GM12878 (cell line): ENCODE measurements around the gene CCR5. TPM values are rescaled to one million over a fixed set of nuclear protein-coding genes. Genes with fewer than 3 reads are reported as not detected.

ENCODE experiments used
- ATAC-seq: fragments of 200-7000 bp; cut with Tn5 transposase; 3 replicates; pipeline ENCODE4 v1.9.1; 2020; ENCODE audit warnings: mild to moderate bottlenecking, moderate library complexity
- BruUV-seq: library from RNA; stranded (reverse); fragments of 400-500 nt; replicated peaks from 2 replicates; lab custom pipeline; 2021; lab: Mats Ljungman, UMichigan
- CTCF ChIA-PET: fragments of 300-600 bp; sonication (Branson Sonifier 250); formaldehyde crosslinking; extraction: SDS; loops from one replicate; lab custom pipeline; 2021; ENCODE audit warnings: inconsistent platforms; lab: Yijun Ruan, JAX
- POLR2A ChIA-PET: fragments of 350-600 bp; formaldehyde crosslinking; extraction: SDS; loops from one replicate; lab custom pipeline; 2021; ENCODE audit warnings: inconsistent platforms; lab: Charles Lee
- RAD21 ChIA-PET: fragments of 300-600 bp; sonication (Branson Sonifier 250); formaldehyde crosslinking; loops from one replicate; lab custom pipeline; 2023; ENCODE audit warnings: antibody characterized with exemption; ENCODE audit not compliant: unreplicated experiment; lab: Charles Lee
- SMC1A ChIA-PET: fragments of 300-600 bp; sonication (Branson Sonifier 250); formaldehyde crosslinking; loops from one replicate; lab custom pipeline; 2023; ENCODE audit not compliant: unreplicated experiment, uncharacterized antibody; lab: Charles Lee
- DNase-seq: peaks from one replicate; pipeline ENCODE4 v3.0.0-alpha.2; 2011; ENCODE audit warnings: low read depth, low spot score
- FAIRE-seq: peaks from 3 replicates; lab custom pipeline; 2011; peaks lifted over from hg19 to GRCh38; lab: Jason Lieb, UNC
- H2AFZ ChIP-seq: 2 replicates; pipeline ENCODE4 v1.6.0; 2011; ENCODE audit warnings: low read depth, low read length, control low read depth; ENCODE audit not compliant: control insufficient read depth
- H3K27ac ChIP-seq: 2 replicates; pipeline ENCODE4 v1.5.1; 2011; ENCODE audit warnings: control low read depth; ENCODE audit not compliant: control insufficient read depth, insufficient read depth
- H3K27me3 ChIP-seq, 2 experiments: replicated peaks in 1 of 2; 2 replicates each; pipeline versions ENCODE4 v1.6.0 to v1.6.1; 2011; ENCODE audit warnings: low read length in 1 of 2; ENCODE audit not compliant: control insufficient read depth in 2 of 2, insufficient read depth in 2 of 2
- H3K36me3 ChIP-seq, 2 experiments: 2 replicates each; pipeline ENCODE4 v1.5.1; 2011; ENCODE audit warnings: low read length in 1 of 2; ENCODE audit not compliant: control insufficient read depth in 2 of 2, insufficient read depth in 2 of 2
- H3K4me1 ChIP-seq: 2 replicates; pipeline ENCODE4 v1.6.1; 2011; ENCODE audit warnings: mild to moderate bottlenecking, low read length, moderate library complexity, mixed read lengths; ENCODE audit not compliant: control insufficient read depth, insufficient read depth
- H3K4me2 ChIP-seq: 2 replicates; pipeline ENCODE4 v1.6.0; 2011; ENCODE audit warnings: control low read depth; ENCODE audit not compliant: control insufficient read depth, insufficient read depth
- H3K4me3 ChIP-seq: fragments of 200-600 bp; sonication (generic); 2 replicates; pipeline ENCODE4 v1.5.1; 2016
- H3K79me2 ChIP-seq: 2 replicates; pipeline ENCODE4 v1.6.0; 2011; ENCODE audit warnings: low read length; ENCODE audit not compliant: control insufficient read depth, insufficient read depth
- H3K9ac ChIP-seq: 2 replicates; pipeline ENCODE4 v1.8.0; 2011; ENCODE audit warnings: low read length, control low read depth, mixed read lengths; ENCODE audit not compliant: control insufficient read depth, insufficient read depth
- H3K9me3 ChIP-seq: replicated peaks from 3 replicates; pipeline ENCODE4 v1.5.1; 2011; ENCODE audit warnings: mild to moderate bottlenecking, low read length; ENCODE audit not compliant: control insufficient read depth, insufficient read depth
- H4K20me1 ChIP-seq: 2 replicates; pipeline ENCODE4 v1.6.0; 2011; ENCODE audit not compliant: control insufficient read depth, insufficient read depth
- CHD4 ChIP-seq: fragments of 200-600 bp; sonication (generic); IDR thresholded peaks from 2 replicates; pipeline ENCODE4 v1.6.1; 2016; ENCODE audit warnings: mild to moderate bottlenecking
- DPF2 ChIP-seq: fragments of 450-650 bp; IDR thresholded peaks from 2 replicates; pipeline ENCODE4 v1.6.1; 2017; ENCODE audit warnings: mild to moderate bottlenecking
- EP300 ChIP-seq, 2 experiments: fragments of 150-350 bp in 1 of 2; IDR thresholded peaks; 2 replicates each; pipeline ENCODE4 v1.6.1; 2011 to 2012; ENCODE audit warnings: low read depth in 2 of 2, low read length in 2 of 2, borderline replicate concordance in 1 of 2, improper control_type of control experiment in 1 of 2, inconsistent platforms in 1 of 2; ENCODE audit not compliant: control insufficient read depth in 1 of 2
- GATAD2B ChIP-seq: fragments of 450-650 bp; conservative IDR thresholded peaks from 2 replicates; pipeline ENCODE4 v1.6.1; 2017; ENCODE audit warnings: low read depth, mild to moderate bottlenecking, moderate library complexity
- HCFC1 ChIP-seq: fragments of 150-350 bp; IDR thresholded peaks from 2 replicates; pipeline ENCODE4 v1.6.1; 2014; ENCODE audit warnings: low read length
- MXI1 ChIP-seq: fragments of 150-350 bp; IDR thresholded peaks from 2 replicates; pipeline ENCODE4 v1.6.1; 2011; ENCODE audit warnings: low read depth, mild to moderate bottlenecking, inconsistent platforms, low read length, improper control_type of control experiment
- NFXL1 ChIP-seq: fragments of 450-650 bp; IDR thresholded peaks from 2 replicates; pipeline ENCODE4 v1.6.1; 2017; ENCODE audit warnings: antibody characterized with exemption, mild to moderate bottlenecking, borderline replicate concordance
- NR2C1 ChIP-seq: fragments of 450-650 bp; IDR thresholded peaks from 2 replicates; pipeline ENCODE4 v1.6.1; 2017; ENCODE audit warnings: antibody characterized with exemption, mild to moderate bottlenecking, moderate library complexity
- SIX5 ChIP-seq: IDR thresholded peaks from 2 replicates; pipeline ENCODE4 v1.6.1; 2011; ENCODE audit warnings: mild to moderate bottlenecking, low read depth, low read length, moderate library complexity; ENCODE audit not compliant: severe bottlenecking
- SPI1 ChIP-seq: IDR thresholded peaks from 2 replicates; pipeline ENCODE4 v1.6.1; 2011; ENCODE audit warnings: low read depth, mild to moderate bottlenecking, low read length, moderate library complexity, borderline replicate concordance; ENCODE audit not compliant: insufficient read depth
- SREBF1 ChIP-seq: IDR thresholded peaks from 2 replicates; pipeline ENCODE4 v1.6.1; 2012; ENCODE audit warnings: mild to moderate bottlenecking, low read length
- TBL1XR1 ChIP-seq: IDR thresholded peaks from 2 replicates; pipeline ENCODE4 v1.6.1; 2012; ENCODE audit warnings: low read depth, low read length, improper control_type of control experiment
- TCF12 ChIP-seq: IDR thresholded peaks from 2 replicates; pipeline ENCODE4 v1.6.1; 2011; ENCODE audit warnings: low read depth, mild to moderate bottlenecking, low read length
- TCF7 ChIP-seq: IDR thresholded peaks from 2 replicates; pipeline ENCODE4 v1.6.1; 2014; ENCODE audit warnings: antibody characterized with exemption, borderline replicate concordance
- ZBED1 ChIP-seq: IDR thresholded peaks from 2 replicates; pipeline ENCODE4 v1.6.1; 2016; ENCODE audit warnings: borderline replicate concordance
- ZNF274 ChIP-seq: IDR thresholded peaks from one replicate; pipeline ENCODE4 v1.8.0; 2011; ENCODE audit not compliant: insufficient read length, insufficient read depth
- WGBS: methylation state at CpG from one replicate; pipeline ENCODE4 v1.1.6; 2016; ENCODE audit warnings: low lambda C conversion rate; ENCODE audit not compliant: insufficient replicate concordance, insufficient coverage; ENCODE audit errors: missing lambda C conversion rate; 5-methylcytosine and 5-hydroxymethylcytosine counted together
- in situ Hi-C: fragments of 300-500 bp; cut with MboI; formaldehyde crosslinking; loops from 9 replicates; pipeline ENCODE4 v1.14.3; 2018; ENCODE audit warnings: mixed read lengths
- intact Hi-C: fragments of 100-400 bp; cut with micrococcal nuclease; formaldehyde crosslinking; loops from one replicate; pipeline ENCODE4 v1.14.2; 2022; ENCODE audit not compliant: unreplicated experiment
- polyA plus RNA-seq, 11 experiments: library from polyadenylated mRNA; depleted of rRNA in 4 of 11; unstranded in 6 of 11; stranded (reverse) in 5 of 11; fragments of >200 nt; fragmentation: Nextera tagmentation in 4 of 11; fragmentation: Illumina TruSeq in 1 of 11; extraction: Ambion mirVana in 4 of 11; extraction: Trizol in 1 of 11; gene quantifications; 1 replicate in 1 of 11; 2 replicates in 10 of 11; pipeline versions ENCODE4 v1.2.1 to v1.2.3, GENCODE V29; 2011 to 2016; ENCODE audit warnings: inconsistent platforms in 2 of 11, missing spikeins in 2 of 11, low read depth in 1 of 11
- total RNA-seq, 4 experiments: library from RNA; depleted of rRNA in 3 of 4; stranded (reverse); fragments of >200 nt in 3 of 4; fragmentation: Illumina TruSeq in 1 of 4; extraction: Trizol in 1 of 4; gene quantifications; 2 replicates each; pipeline versions ENCODE4 v1.2.1 to v1.2.3, GENCODE V29; 2013 to 2021
- TF ChIP-seq, protein P1 (sequence below): IDR thresholded peaks from 2 replicates; pipeline ENCODE4 v1.6.1; 2011; ENCODE audit warnings: low read depth, mild to moderate bottlenecking, low read length, moderate library complexity, borderline replicate concordance; ENCODE audit errors: extremely low read depth

Gene CCR5
- total and polyA plus RNA-seq, 10 of the 15 experiments (the other 5 are each of a cell fraction or from before 2014, with no cell fraction given) = 0.17 to 1.6 (median 0.82) TPM; not detected in 1

DNA sequence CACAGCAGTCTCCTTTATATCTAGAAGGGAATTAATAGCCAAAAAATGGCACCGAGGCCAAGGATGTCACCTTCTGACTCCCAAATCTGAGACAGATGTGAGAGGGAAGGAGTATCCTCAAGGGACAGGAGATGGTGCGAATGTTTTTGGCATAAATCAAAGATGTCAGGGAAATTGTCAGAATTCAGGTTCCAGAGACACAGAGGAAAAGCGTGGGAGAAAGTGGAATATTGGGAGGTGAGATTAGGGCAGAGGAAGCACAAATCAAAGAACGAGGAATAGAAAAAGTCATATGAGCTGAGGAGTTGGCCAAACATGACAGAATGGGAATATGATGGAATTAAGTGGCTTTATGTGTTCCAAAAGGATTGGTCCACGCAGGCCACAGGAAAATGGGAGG lies 30.1 kb downstream of the CCR5 start:
- Histone ChIP-seq H3K27me3 (no peaks in the 10 kb centered on the region), H3K4me2 (no peak overlapping the region), H3K36me3 (no peaks in the 10 kb centered on the region), H2AFZ (no peak overlapping the region), H3K79me2 (no peaks in the 10 kb centered on the region), H4K20me1 (no peaks in the 10 kb centered on the region), H3K4me3 (no peak overlapping the region), H3K27ac (no peak overlapping the region), H3K9me3 (no peaks in the 10 kb centered on the region; the same call in 1 of the 3 replicates), H3K9ac (no peak overlapping the region), H3K4me1 (peaks cover 9% of the 10 kb centered on the region)
- BruUV-seq = no TSS peak
- ChIA-PET SMC1A (interaction anchor here (0.6 to 1.2 kb wide), 2 partner anchors 20 to 84 kb away, joined by 3 read pairs; no protein-coding TSS in a partner anchor), POLR2A (no interaction called here), RAD21 (no interaction called here), CTCF (interaction anchor here (1.1 to 1.3 kb wide), 2 partner anchors 23 to 138 kb away, joined by 3 read pairs; no protein-coding TSS in a partner anchor)
- TF ChIP-seq HCFC1 = no peak
- TF ChIP-seq SPI1 = no peak
- TF ChIP-seq TBL1XR1 = no peak
- no peak for TF ChIP-seq TCF7
- TF ChIP-seq GATAD2B = no peak
- no peak for TF ChIP-seq MXI1
- TF ChIP-seq NR2C1 = no peak
- TF ChIP-seq CHD4 = no peak
- no peak for TF ChIP-seq SIX5
- no peak for TF ChIP-seq ZNF274
- TF ChIP-seq DPF2 = no peak
- TF ChIP-seq SREBF1 = no peak
- TF ChIP-seq ZBED1 = no peak
- no peak for TF ChIP-seq TCF12
- TF ChIP-seq EP300 (IDR thresholded peaks at IDR 0.05; ENCODE audit: borderline replicate concordance in 1 of 2, control insufficient read depth in 1 of 2, low read depth in 2 of 2, low read length in 2 of 2) = no peak
- TF ChIP-seq, protein P1, sequence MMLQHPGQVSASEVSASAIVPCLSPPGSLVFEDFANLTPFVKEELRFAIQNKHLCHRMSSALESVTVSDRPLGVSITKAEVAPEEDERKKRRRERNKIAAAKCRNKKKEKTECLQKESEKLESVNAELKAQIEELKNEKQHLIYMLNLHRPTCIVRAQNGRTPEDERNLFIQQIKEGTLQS = no peak
- TF ChIP-seq NFXL1 = no peak
- FAIRE-seq = no peak
- intact Hi-C loops (no loop called here), in situ Hi-C loops (no loop called here)
- no peak for ATAC-seq
- 51% methylated on average over 5 of the region's 5 CpGs for WGBS
- no peak for DNase-seq
